SU-DHL-6 (cell line): ENCODE measurements around the gene PML.

Experiments
- H2AFZ ChIP-seq: fragments of 200-600 bp; sonication (generic); 2 replicates; pipeline ENCODE4 v1.6.1; 2014; ENCODE audit warnings: low read depth, mild to moderate bottlenecking, moderate library complexity, mixed read lengths, antibody characterized with exemption, low read length; ENCODE audit not compliant: severe bottlenecking
- H3F3A ChIP-seq: fragments of 200-600 bp; shearing (Covaris generic); 2 replicates; pipeline ENCODE4 v1.6.0; 2016; ENCODE audit warnings: antibody characterized with exemption, mild to moderate bottlenecking; ENCODE audit not compliant: insufficient read depth
- H3K27ac ChIP-seq: fragments of 200-600 bp; sonication (generic); 2 replicates; pipeline ENCODE4 v1.5.1; 2016; ENCODE audit warnings: low read depth, mild to moderate bottlenecking, low read length, moderate library complexity, mixed read lengths
- H3K27me3 ChIP-seq: fragments of 200-600 bp; sonication (generic), shearing (Covaris generic); 2 replicates; pipeline ENCODE4 v1.6.0; 2014; ENCODE audit warnings: mild to moderate bottlenecking, low read length
- H3K36me3 ChIP-seq: fragments of 200-600 bp; sonication (generic); 2 replicates; pipeline ENCODE4 v1.6.1; 2014; ENCODE audit warnings: mild to moderate bottlenecking, low read length, mixed read lengths
- H3K4me2 ChIP-seq: fragments of 300-600, 200-600 bp; shearing (Covaris generic), sonication (generic); 2 replicates; pipeline ENCODE4 v1.6.0; 2014; ENCODE audit warnings: low read length, low read depth, mild to moderate bottlenecking; ENCODE audit not compliant: poor library complexity, severe bottlenecking
- H3K4me3 ChIP-seq: fragments of 200-600 bp; sonication (generic); 2 replicates; pipeline ENCODE4 v1.5.1; 2014; ENCODE audit warnings: antibody characterized with exemption, low read length, mild to moderate bottlenecking, mixed read lengths; ENCODE audit not compliant: insufficient read depth, poor library complexity, severe bottlenecking
- H3K79me2 ChIP-seq: fragments of 200-600 bp; sonication (generic); 2 replicates; pipeline ENCODE4 v1.6.1; 2014; ENCODE audit warnings: mild to moderate bottlenecking, low read length, moderate library complexity; ENCODE audit not compliant: insufficient read depth
- H3K9ac ChIP-seq: fragments of 200-600 bp; sonication (generic); 2 replicates; pipeline ENCODE4 v1.7.0; 2014; ENCODE audit warnings: mild to moderate bottlenecking, low read length
- H3K9me2 ChIP-seq: fragments of 200-600 bp; sonication (generic); replicated peaks from 2 replicates; pipeline ENCODE4 v1.6.1; 2014; ENCODE audit warnings: low read length; ENCODE audit not compliant: insufficient read depth
- H3K9me3 ChIP-seq: fragments of 200-600 bp; sonication (generic); 2 replicates; pipeline ENCODE4 v1.6.1; 2014; ENCODE audit warnings: low read length, mixed read lengths; ENCODE audit not compliant: insufficient read depth
- H4K20me1 ChIP-seq: fragments of 200-600 bp; sonication (generic); 2 replicates; pipeline ENCODE4 v1.6.1; 2014; ENCODE audit warnings: low read depth, mild to moderate bottlenecking, antibody characterized with exemption, low read length, moderate library complexity, mixed read lengths
- CTCF ChIP-seq: fragments of 200-600 bp; sonication (generic); IDR thresholded peaks from one replicate; pipeline ENCODE4 v1.5.1; 2017; ENCODE audit warnings: antibody characterized with exemption, mild to moderate bottlenecking, low read length, moderate library complexity; ENCODE audit not compliant: insufficient read depth, poor library complexity, severe bottlenecking
- EZH2phosphoT487 ChIP-seq: fragments of 200-600 bp; sonication (generic), shearing (Covaris generic); conservative IDR thresholded peaks from 2 replicates; pipeline ENCODE4 v1.6.1; 2018; ENCODE audit warnings: mild to moderate bottlenecking, antibody characterized with exemption, low read length, moderate library complexity, mixed read lengths

PML gene

GRCh38 chr15:74037171-74038117 is 42.9 kb downstream of the PML start:
- H3K79me2 ChIP-seq, result no peaks in the 10 kb centered on the region
- TF ChIP-seq EZH2phosphoT487 (no peak), CTCF (no peak)
- H4K20me1 ChIP-seq, result no peaks in the 10 kb centered on the region
- no peaks in the 10 kb centered on the region for H3K9me2 ChIP-seq
- no peaks in the 10 kb centered on the region for H3K9me3 ChIP-seq
- no peak overlapping the region for H2AFZ ChIP-seq
- no peak overlapping the region for H3K9ac ChIP-seq
- no peaks in the 10 kb centered on the region for H3K36me3 ChIP-seq
- no peak overlapping the region for H3K4me2 ChIP-seq
- H3F3A ChIP-seq, result no peaks in the 10 kb centered on the region
- no peak overlapping the region for H3K4me3 ChIP-seq
- H3K27me3 ChIP-seq, result no peaks in the 10 kb centered on the region
- no peak overlapping the region for H3K27ac ChIP-seq

GRCh38 chr15:74038707-74039655 is 44.5 kb downstream of the PML start:
- Histone ChIP-seq H3K36me3 (no peaks in the 10 kb centered on the region), H4K20me1 (no peaks in the 10 kb centered on the region), H3K9me2 (no peaks in the 10 kb centered on the region), H3F3A (no peaks in the 10 kb centered on the region), H3K27me3 (no peaks in the 10 kb centered on the region), H3K9ac (no peak overlapping the region), H3K9me3 (no peaks in the 10 kb centered on the region), H2AFZ (no peak overlapping the region), H3K27ac (no peak overlapping the region), H3K4me2 (no peak overlapping the region), H3K4me3 (no peak overlapping the region), H3K79me2 (no peaks in the 10 kb centered on the region)
- TF ChIP-seq EZH2phosphoT487 (no peak), CTCF (no peak)

GRCh38 chr15:74039656-74040010 is 45.1 kb downstream of the PML start:
- no peak overlapping the region for H3K9ac ChIP-seq
- H3K27me3 ChIP-seq, result no peaks in the 10 kb centered on the region
- TF ChIP-seq CTCF (no peak), EZH2phosphoT487 (no peak)
- H3K4me2 ChIP-seq, result no peak overlapping the region
- no peaks in the 10 kb centered on the region for H4K20me1 ChIP-seq
- no peaks in the 10 kb centered on the region for H3K9me2 ChIP-seq
- no peaks in the 10 kb centered on the region for H3K9me3 ChIP-seq
- no peaks in the 10 kb centered on the region for H3F3A ChIP-seq
- H3K4me3 ChIP-seq, result no peak overlapping the region
- H3K79me2 ChIP-seq, result no peaks in the 10 kb centered on the region
- H2AFZ ChIP-seq, result no peak overlapping the region
- no peak overlapping the region for H3K27ac ChIP-seq
- H3K36me3 ChIP-seq, result no peaks in the 10 kb centered on the region
